Progenitor cell of endocrine pancreas (in vitro differentiated cells): ENCODE data around the gene RHOH. TPM values are rescaled to one million over a fixed set of nuclear protein-coding genes. Genes with fewer than 3 reads are reported as not detected.
"Not testable (repeated sequence)": the region's sequence is repeated elsewhere in the genome, so short reads cannot be mapped to it uniquely, and the experiment has no call there.

Source experiments
- DNase-seq: peaks from one replicate; pipeline ENCODE4 v3.0.0; 2021; ENCODE audit warnings: low spot score; ENCODE audit not compliant: unreplicated experiment
- H3K27ac Mint-ChIP-seq: 2 replicates; pipeline ENCODE4 v1.8.0; 2021; ENCODE audit warnings: mild to moderate bottlenecking, moderate library complexity, mixed read lengths
- H3K27me3 Mint-ChIP-seq: 2 replicates; pipeline ENCODE4 v1.8.0; 2021; ENCODE audit warnings: mixed read lengths
- H3K36me3 Mint-ChIP-seq: 2 replicates; pipeline ENCODE4 v1.8.0; 2022; ENCODE audit warnings: mixed read lengths; ENCODE audit not compliant: insufficient read depth
- H3K4me1 Mint-ChIP-seq: 2 replicates; pipeline ENCODE4 v1.8.0; 2021; ENCODE audit warnings: low read depth, mixed read lengths
- H3K4me3 Mint-ChIP-seq: 2 replicates; pipeline ENCODE4 v1.8.0; 2021; ENCODE audit warnings: low read depth, mild to moderate bottlenecking, moderate library complexity, mixed read lengths
- H3K9me3 Mint-ChIP-seq: 2 replicates; pipeline ENCODE4 v1.8.0; 2021; ENCODE audit warnings: low read depth, mixed read lengths
- CTCF ChIP-seq: fragments of 200-600 bp; sonication (generic); IDR thresholded peaks from one replicate; pipeline ENCODE4 v1.5.0; 2021; ENCODE audit warnings: antibody characterized with exemption, mild to moderate bottlenecking; ENCODE audit not compliant: unreplicated experiment
- total RNA-seq: library from RNA; stranded (reverse); gene quantifications from 2 replicates; pipeline ENCODE4 v1.2.1, GENCODE V29; 2021

The RHOH gene
- total RNA-seq, 1 donor from 2014 or later, result 4.5 TPM

- no peak overlapping the region for H3K4me3 Mint-ChIP-seq
- no peaks in the 10 kb centered on the region for H3K36me3 Mint-ChIP-seq
- no peak for DNase-seq
- H3K27me3 Mint-ChIP-seq, result no peaks in the 10 kb centered on the region
- no peaks in the 10 kb centered on the region for H3K4me1 Mint-ChIP-seq
- H3K9me3 Mint-ChIP-seq, result peaks cover 2% of the 10 kb centered on the region
- no peak for TF ChIP-seq CTCF
- H3K27ac Mint-ChIP-seq, result no peak overlapping the region
These were observed 79.7 kb downstream of the RHOH start for GRCh38 chr4:40276546-40276945.

GRCh38 chr4:40280586-40280985, 83.8 kb downstream of the RHOH start:
- Mint-ChIP-seq H3K4me1 (no peaks in the 10 kb centered on the region), H3K9me3 (peaks cover 7% of the 10 kb centered on the region), H3K36me3 (no peaks in the 10 kb centered on the region), H3K4me3 (no peak overlapping the region), H3K27ac (no peak overlapping the region), H3K27me3 (no peaks in the 10 kb centered on the region)
- TF ChIP-seq CTCF, result no peak
- no peak for DNase-seq

- peaks cover 7% of the 10 kb centered on the region for H3K9me3 Mint-ChIP-seq
- H3K27ac Mint-ChIP-seq, result no peak overlapping the region
- no peak for TF ChIP-seq CTCF
- DNase-seq, result no peak
- no peaks in the 10 kb centered on the region for H3K27me3 Mint-ChIP-seq
- H3K4me1 Mint-ChIP-seq, result no peaks in the 10 kb centered on the region
- H3K4me3 Mint-ChIP-seq, result no peak overlapping the region
- no peaks in the 10 kb centered on the region for H3K36me3 Mint-ChIP-seq
These were observed 84.3 kb downstream of the RHOH start for GRCh38 chr4:40281099-40281498.

GRCh38 chr4:40281913-40282312, 85.1 kb downstream of the RHOH start:
- Mint-ChIP-seq H3K27ac (no peak overlapping the region), H3K9me3 (peaks cover 7% of the 10 kb centered on the region), H3K36me3 (no peaks in the 10 kb centered on the region), H3K4me3 (no peak overlapping the region), H3K27me3 (no peaks in the 10 kb centered on the region), H3K4me1 (no peaks in the 10 kb centered on the region)
- DNase-seq, result no peak
- no peak for TF ChIP-seq CTCF

- not testable (repeated sequence) for DNase-seq, H3K9me3 Mint-ChIP-seq, H3K4me1 Mint-ChIP-seq, H3K27ac Mint-ChIP-seq, H3K36me3 Mint-ChIP-seq, H3K4me3 Mint-ChIP-seq, H3K27me3 Mint-ChIP-seq
These were observed 86.0 kb downstream of the RHOH start for GRCh38 chr4:40282857-40283256.

- Mint-ChIP-seq H3K27me3 (no peaks in the 10 kb centered on the region), H3K4me3 (no peak overlapping the region)
These were observed 86.6 kb downstream of the RHOH start for GRCh38 chr4:40283413-40283812.

More at GRCh38 chr4:40283413-40283812, 86.6 kb downstream of the RHOH start:
- Mint-ChIP-seq H3K36me3 (no peaks in the 10 kb centered on the region), H3K4me1 (no peaks in the 10 kb centered on the region), H3K27ac (no peak overlapping the region), H3K9me3 (peaks cover 7% of the 10 kb centered on the region)
- no peak for DNase-seq
- TF ChIP-seq CTCF, result no peak
